ENCODE measurements around the gene EPN2. TPM values are rescaled to one million over a fixed set of nuclear protein-coding genes. Genes with fewer than 3 reads are reported as not detected.

Gene EPN2
- total RNA-seq, 1 experiment from 2014 or later: 57.8 TPM

GRCh38 chr17:19325542-19325941 is 88.4 kb downstream of the EPN2 start:
- H4K91ac ChIP-seq (ENCODE audit: insufficient read length, low read depth, low read length): no peak overlapping the region
- no peak overlapping the region for H3K27ac ChIP-seq (ENCODE audit: insufficient read length, low read depth, low read length)
- no peak overlapping the region for H3K4ac ChIP-seq (ENCODE audit: low read depth, low read length)
- H3K27me3 Mint-ChIP-seq (ENCODE audit: low read depth): no peaks in the 10 kb centered on the region
- no peak overlapping the region for H3K18ac ChIP-seq (ENCODE audit: insufficient read length, low read depth, low read length)
- no peak overlapping the region for H3K9ac ChIP-seq (ENCODE audit: extremely low read depth, insufficient read length, low read length)
- DNase-seq: no peak
- no peaks in the 10 kb centered on the region for H3K79me1 ChIP-seq (ENCODE audit: insufficient read depth, low read depth, low read length, poor library complexity, severe bottlenecking)
- H2BK12ac ChIP-seq (ENCODE audit: insufficient read length, low read depth, low read length): no peak overlapping the region
- no peak overlapping the region for H2BK5ac ChIP-seq (ENCODE audit: insufficient read length, low read length)
- peaks cover 17 to 19% of the 10 kb centered on the region in 2 experiments for H3K9me3 Mint-ChIP-seq
- H3K14ac ChIP-seq (ENCODE audit: insufficient read depth, low read length): no peak overlapping the region
- H2BK20ac ChIP-seq (ENCODE audit: low read depth, low read length, poor library complexity, severe bottlenecking): no peak overlapping the region
- H3T11ph ChIP-seq (ENCODE audit: low read length): no peak overlapping the region
- no peaks in the 10 kb centered on the region for H4K20me1 ChIP-seq (ENCODE audit: control insufficient read depth, insufficient read depth, insufficient read length)
- no peak overlapping the region for H4K5ac ChIP-seq (ENCODE audit: insufficient read length, low read depth, low read length)
- H3K23me2 ChIP-seq (ENCODE audit: insufficient read length, low read depth, low read length, poor library complexity, severe bottlenecking): no peaks in the 10 kb centered on the region
- no peak overlapping the region for H3K27ac Mint-ChIP-seq
- TF ChIP-seq, protein P1, sequence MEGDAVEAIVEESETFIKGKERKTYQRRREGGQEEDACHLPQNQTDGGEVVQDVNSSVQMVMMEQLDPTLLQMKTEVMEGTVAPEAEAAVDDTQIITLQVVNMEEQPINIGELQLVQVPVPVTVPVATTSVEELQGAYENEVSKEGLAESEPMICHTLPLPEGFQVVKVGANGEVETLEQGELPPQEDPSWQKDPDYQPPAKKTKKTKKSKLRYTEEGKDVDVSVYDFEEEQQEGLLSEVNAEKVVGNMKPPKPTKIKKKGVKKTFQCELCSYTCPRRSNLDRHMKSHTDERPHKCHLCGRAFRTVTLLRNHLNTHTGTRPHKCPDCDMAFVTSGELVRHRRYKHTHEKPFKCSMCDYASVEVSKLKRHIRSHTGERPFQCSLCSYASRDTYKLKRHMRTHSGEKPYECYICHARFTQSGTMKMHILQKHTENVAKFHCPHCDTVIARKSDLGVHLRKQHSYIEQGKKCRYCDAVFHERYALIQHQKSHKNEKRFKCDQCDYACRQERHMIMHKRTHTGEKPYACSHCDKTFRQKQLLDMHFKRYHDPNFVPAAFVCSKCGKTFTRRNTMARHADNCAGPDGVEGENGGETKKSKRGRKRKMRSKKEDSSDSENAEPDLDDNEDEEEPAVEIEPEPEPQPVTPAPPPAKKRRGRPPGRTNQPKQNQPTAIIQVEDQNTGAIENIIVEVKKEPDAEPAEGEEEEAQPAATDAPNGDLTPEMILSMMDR (conservative IDR thresholded peaks at IDR 0.05): no peak
- peaks cover 35 to 48% (median 48%) of the 10 kb centered on the region in 3 experiments for H3K36me3 Mint-ChIP-seq (ENCODE audit: insufficient read depth in 1 of 3, low read depth in 3 of 3)
- no peak overlapping the region for H3K4me3 Mint-ChIP-seq
- H3K4me2 ChIP-seq (ENCODE audit: insufficient read depth, insufficient read length, low read length): no peak overlapping the region
- H3K4me1 Mint-ChIP-seq: peaks cover 8 to 28% of the 10 kb centered on the region in 2 experiments
- H3K56ac ChIP-seq (ENCODE audit: insufficient read length, low read depth, low read length): no peak overlapping the region
- H4K8ac ChIP-seq (replicated peaks; ENCODE audit: insufficient read length, low read depth, low read length): no peak overlapping the region
- no peaks in the 10 kb centered on the region for H3K79me2 ChIP-seq (ENCODE audit: insufficient read depth, low read length)
- H3K9me3 ChIP-seq (ENCODE audit: control insufficient read depth, low read depth, low read length): no peaks in the 10 kb centered on the region
- no peaks in the 10 kb centered on the region for H3K4me1 ChIP-seq (ENCODE audit: insufficient read depth, low read length)
- H2AFZ ChIP-seq (ENCODE audit: low read length): no peak overlapping the region
- H3K23ac ChIP-seq (ENCODE audit: insufficient read length, low read depth, low read length): no peak overlapping the region
- no peak overlapping the region for H2BK15ac ChIP-seq (ENCODE audit: low read depth, low read length)
- H2BK120ac ChIP-seq (ENCODE audit: low read depth, low read length, poor library complexity, severe bottlenecking): no peak overlapping the region
- H2AK5ac ChIP-seq (ENCODE audit: insufficient read length, low read length): no peak overlapping the region
- no peaks in the 10 kb centered on the region for H3K27me3 ChIP-seq (ENCODE audit: insufficient read depth, low read length)

Measured in H9 (cell line).